Mucosa of descending colon (tissue), 3 donors: Measurements from ENCODE around the gene DOLPP1. TPM values are rescaled to one million over a fixed set of nuclear protein-coding genes. Genes with fewer than 3 reads are reported as not detected.

ENCODE experiments used
- ATAC-seq: fragments of 200-7000 bp; cut with Tn5 transposase; one replicate; pipeline ENCODE4 v1.9.1; 2020; ENCODE audit warnings: mild to moderate bottlenecking, moderate library complexity
- DNase-seq, 3 donors: peaks; one replicate each; pipeline ENCODE4 v3.0.0-alpha.2; 2020
- H3K36me3 ChIP-seq: fragments of 200-600 bp; one replicate; pipeline ENCODE4 v1.8.0; 2021; ENCODE audit warnings: low read depth, mild to moderate bottlenecking
- H3K4me1 ChIP-seq: fragments of 200-600 bp; one replicate; pipeline ENCODE4 v1.8.0; 2021; ENCODE audit warnings: low read depth, mild to moderate bottlenecking
- H3K4me3 ChIP-seq: fragments of 200-600 bp; one replicate; pipeline ENCODE4 v1.8.0; 2021; ENCODE audit warnings: mild to moderate bottlenecking
- H3K9me3 ChIP-seq: fragments of 200-600 bp; one replicate; pipeline ENCODE4 v1.8.0; 2021; ENCODE audit warnings: mild to moderate bottlenecking
- intact Hi-C, 2 donors: fragments of 100-400 bp; cut with DNase I in 1 of 2; cut with micrococcal nuclease in 1 of 2; formaldehyde crosslinking; loops; one replicate each; pipeline versions ENCODE4 v1.11.0 to v1.11.1; 2022; cut with DNase I, micrococcal nuclease
- total RNA-seq, 3 donors: library from RNA; stranded (reverse); fragmentation: NEBNext Ultra II Directional in 2 of 3; extraction: Animal tissue kit (Norgen Biotek cat#: 25700) in 2 of 3; gene quantifications; one replicate each; pipeline versions ENCODE4 v1.2.1 to v1.2.4, GENCODE V29; 2021 to 2023
- TF ChIP-seq, protein P1 (sequence below): fragments of 200-600 bp; IDR thresholded peaks from one replicate; pipeline ENCODE4 v1.8.0; 2022; ENCODE audit warnings: antibody characterized with exemption, mild to moderate bottlenecking
- donor health status: DM: no; HTN: no; CAD: no; lungs with moderate emphysema.
- donor health status: DM: no; HTN: no; CAD: no.
- donor health status: DM: no; HTN: yes; CAD: no.

Gene DOLPP1
- total RNA-seq, 3 donors from 2014 or later: 27.6 to 59.7 (median 48.3) TPM

GRCh38 chr9:129073404-129073803 lies 7.5 kb upstream of the DOLPP1 start:
- no peak overlapping the region for H3K4me3 ChIP-seq
- no peaks in the 10 kb centered on the region for H3K9me3 ChIP-seq
- intact Hi-C loops: no loop called here
- TF ChIP-seq, protein P1, sequence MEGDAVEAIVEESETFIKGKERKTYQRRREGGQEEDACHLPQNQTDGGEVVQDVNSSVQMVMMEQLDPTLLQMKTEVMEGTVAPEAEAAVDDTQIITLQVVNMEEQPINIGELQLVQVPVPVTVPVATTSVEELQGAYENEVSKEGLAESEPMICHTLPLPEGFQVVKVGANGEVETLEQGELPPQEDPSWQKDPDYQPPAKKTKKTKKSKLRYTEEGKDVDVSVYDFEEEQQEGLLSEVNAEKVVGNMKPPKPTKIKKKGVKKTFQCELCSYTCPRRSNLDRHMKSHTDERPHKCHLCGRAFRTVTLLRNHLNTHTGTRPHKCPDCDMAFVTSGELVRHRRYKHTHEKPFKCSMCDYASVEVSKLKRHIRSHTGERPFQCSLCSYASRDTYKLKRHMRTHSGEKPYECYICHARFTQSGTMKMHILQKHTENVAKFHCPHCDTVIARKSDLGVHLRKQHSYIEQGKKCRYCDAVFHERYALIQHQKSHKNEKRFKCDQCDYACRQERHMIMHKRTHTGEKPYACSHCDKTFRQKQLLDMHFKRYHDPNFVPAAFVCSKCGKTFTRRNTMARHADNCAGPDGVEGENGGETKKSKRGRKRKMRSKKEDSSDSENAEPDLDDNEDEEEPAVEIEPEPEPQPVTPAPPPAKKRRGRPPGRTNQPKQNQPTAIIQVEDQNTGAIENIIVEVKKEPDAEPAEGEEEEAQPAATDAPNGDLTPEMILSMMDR: no peak
- DNase-seq (no peak), ATAC-seq (no peak)
- no peaks in the 10 kb centered on the region for H3K36me3 ChIP-seq
- H3K4me1 ChIP-seq: peaks cover 25% of the 10 kb centered on the region

GRCh38 chr9:129074106-129074505 lies 6.8 kb upstream of the DOLPP1 start:
- no peak for ATAC-seq
- H3K9me3 ChIP-seq: no peaks in the 10 kb centered on the region
- intact Hi-C loops: no loop called here
- no peak overlapping the region for H3K4me3 ChIP-seq
- TF ChIP-seq, protein P1: no peak
- H3K36me3 ChIP-seq: no peaks in the 10 kb centered on the region
- no peak for DNase-seq
- peaks cover 30% of the 10 kb centered on the region for H3K4me1 ChIP-seq

DNA sequence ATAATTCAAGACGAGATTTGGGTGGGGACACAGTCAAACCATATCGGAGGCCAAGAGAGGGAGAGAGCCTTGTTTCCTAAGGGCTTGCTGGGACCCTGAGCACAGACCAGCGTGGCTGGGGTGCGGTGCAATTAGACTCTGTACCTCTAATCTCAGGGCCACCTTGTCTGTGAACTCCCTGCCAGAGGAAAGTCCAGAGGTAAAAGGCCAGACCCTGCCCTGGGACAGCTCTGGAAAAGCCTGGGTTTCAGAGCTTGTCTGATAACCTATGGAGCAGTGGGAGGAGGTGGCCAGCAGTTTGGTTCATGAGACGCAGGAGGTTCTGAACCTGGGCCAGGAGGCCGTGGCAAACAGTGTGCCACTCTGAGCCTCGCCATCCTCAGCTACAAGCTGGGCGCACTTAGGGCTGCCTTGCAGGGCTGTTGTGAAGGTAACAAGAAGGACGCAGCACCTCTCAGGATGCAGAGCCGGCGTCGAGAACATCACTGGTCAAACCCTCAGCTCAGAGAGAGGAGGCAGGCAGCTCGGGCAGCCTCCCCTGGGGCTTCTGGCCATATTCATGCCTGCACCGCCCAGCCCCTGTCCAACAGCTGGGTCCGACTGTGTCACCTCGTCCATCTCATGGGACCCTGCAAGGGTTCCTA lies 4.8 kb upstream of the DOLPP1 start:
- TF ChIP-seq, protein P1: no peak
- DNase-seq (peak in 2 of 3 donors; percentile 48 to 54), ATAC-seq (peak; percentile 1)
- no peak overlapping the region for H3K4me3 ChIP-seq
- intact Hi-C loops: no loop called here
- H3K36me3 ChIP-seq: no peaks in the 10 kb centered on the region
- H3K9me3 ChIP-seq: no peaks in the 10 kb centered on the region
- peaks cover 32% of the 10 kb centered on the region for H3K4me1 ChIP-seq

DNA sequence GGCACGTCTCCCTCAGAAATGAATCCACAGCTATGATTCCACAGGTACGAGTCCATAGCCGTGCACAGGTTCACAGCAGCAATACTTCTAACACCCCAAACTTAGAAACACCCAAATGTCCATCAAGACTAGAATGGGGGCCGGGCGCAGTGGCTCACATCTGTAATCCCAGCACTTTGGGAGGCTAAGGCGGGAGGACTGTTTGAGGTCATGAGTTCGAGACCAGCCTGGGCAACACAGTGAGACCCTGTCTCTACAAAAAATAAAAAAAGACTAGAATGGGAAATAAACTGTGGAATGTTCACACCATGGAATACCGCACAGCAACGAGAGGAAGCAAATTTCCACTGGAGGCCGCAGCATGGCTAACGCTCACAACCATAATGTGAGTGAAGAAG lies 4.3 kb upstream of the DOLPP1 start:
- H3K36me3 ChIP-seq: no peaks in the 10 kb centered on the region
- TF ChIP-seq, protein P1: no peak
- no peak overlapping the region for H3K4me3 ChIP-seq
- ATAC-seq (no peak), DNase-seq (peak in 1 of 3 donors; percentile 21)
- H3K4me1 ChIP-seq: peaks cover 34% of the 10 kb centered on the region
- H3K9me3 ChIP-seq: no peaks in the 10 kb centered on the region
- intact Hi-C loops: no loop called here

DNA sequence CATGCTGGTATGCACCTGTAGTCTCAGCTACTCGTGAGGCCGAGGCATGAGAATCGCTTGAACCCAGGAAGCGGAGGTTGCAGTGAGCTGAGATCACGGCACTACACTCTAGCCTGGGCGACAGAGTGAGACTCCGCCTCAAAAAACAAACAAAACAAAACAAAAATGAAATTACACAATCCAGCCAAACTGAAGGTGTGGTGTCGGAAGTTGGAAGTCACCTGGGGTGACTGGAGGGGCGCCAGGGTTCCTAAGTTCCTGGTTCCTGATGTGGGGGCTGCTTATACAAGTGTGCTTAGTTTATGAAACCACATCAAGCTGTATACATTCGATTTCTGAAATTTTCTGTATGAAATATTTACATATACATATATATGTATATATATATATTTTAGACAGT lies 3.7 kb upstream of the DOLPP1 start:
- ATAC-seq: peak; percentile 19

More for the DNA sequence above, 3.7 kb upstream of the DOLPP1 start:
- Histone ChIP-seq H3K4me1 (peaks cover 40% of the 10 kb centered on the region), H3K4me3 (no peak overlapping the region), H3K36me3 (no peaks in the 10 kb centered on the region), H3K9me3 (no peaks in the 10 kb centered on the region)
- TF ChIP-seq, protein P1: no peak
- intact Hi-C loops: no loop called here
- DNase-seq: peak; percentile 75 to 82 (median 81)
